ENCODE data around the gene PRDM11. TPM values are rescaled to one million over a fixed set of nuclear protein-coding genes. Genes with fewer than 3 reads are reported as not detected.

Gene PRDM11
- total RNA-seq, 2 donors from 2014 or later: 0.40 to 2.0 TPM

Other genes with a start within 250 kb of the PRDM11 start
- gene TP53I11, start 195.8 kb upstream of the PRDM11 start, total RNA-seq: 1 to 10 TPM; 3.8 to 6.4 TPM
- not detected for gene SYT13, start 139.7 kb downstream of the PRDM11 start, total RNA-seq